HepG2 (cell line): ENCODE measurements around the gene STC2. TPM values are rescaled to one million over a fixed set of nuclear protein-coding genes. Genes with fewer than 3 reads are reported as not detected.
A peak's percentile ranks its signal among the peaks of the same experiment; 100 is the strongest.

Source experiments
- CAMTA2 ChIP-seq: sonication (generic); formaldehyde crosslinking; IDR thresholded peaks from 2 replicates; pipeline ENCODE4 v1.4.0; 2020; ENCODE audit warnings: mild to moderate bottlenecking, missing genetic modification reagents, borderline replicate concordance
- ETV6 ChIP-seq: sonication (generic); formaldehyde crosslinking; conservative IDR thresholded peaks from 2 replicates; pipeline ENCODE4 v1.4.0; 2020; ENCODE audit warnings: missing genetic modification reagents
- HIC2 ChIP-seq: sonication (generic); formaldehyde crosslinking; IDR thresholded peaks from 2 replicates; pipeline ENCODE4 v1.9.0; 2022; ENCODE audit warnings: low read depth, missing genetic modification reagents
- HNF1A ChIP-seq, 2 experiments: sonication (generic) in 1 of 2; formaldehyde crosslinking in 1 of 2; IDR thresholded peaks; 2 replicates each; pipeline versions ENCODE4 v1.4.0 to v1.6.1; 2016 to 2020; ENCODE audit warnings: borderline replicate concordance in 1 of 2, low read depth in 1 of 2, mild to moderate bottlenecking in 1 of 2, missing genetic modification reagents in 1 of 2
- MAFF ChIP-seq: IDR thresholded peaks from 2 replicates; pipeline ENCODE4 v1.6.1; 2011; ENCODE audit warnings: low read depth, low read length, improper control_type of control experiment
- MAZ ChIP-seq, 2 experiments: sonication (generic) in 1 of 2; formaldehyde crosslinking in 1 of 2; IDR thresholded peaks; 2 replicates each; pipeline versions ENCODE4 v1.5.0 to v1.6.1; 2012 to 2020; ENCODE audit warnings: low read depth in 2 of 2, mild to moderate bottlenecking in 2 of 2, borderline replicate concordance in 1 of 2, improper control_type of control experiment in 1 of 2, low read length in 1 of 2, missing genetic modification reagents in 1 of 2, moderate library complexity in 1 of 2
- MEIS1 ChIP-seq: sonication (generic); formaldehyde crosslinking; IDR thresholded peaks from 2 replicates; pipeline ENCODE4 v1.9.0; 2021; ENCODE audit warnings: mild to moderate bottlenecking, missing genetic modification reagents, moderate library complexity, borderline replicate concordance
- MLXIP ChIP-seq: sonication (generic); formaldehyde crosslinking; IDR thresholded peaks from 2 replicates; pipeline ENCODE4 v1.9.0; 2021; ENCODE audit warnings: missing genetic modification reagents, borderline replicate concordance
- NAIF1 ChIP-seq: sonication (generic); formaldehyde crosslinking; IDR thresholded peaks from 2 replicates; pipeline ENCODE4 v1.5.0; 2020; ENCODE audit warnings: mild to moderate bottlenecking, missing genetic modification reagents, borderline replicate concordance
- NONO ChIP-seq, 2 experiments: fragments of 450-650 bp in 1 of 2; sonication (generic) in 1 of 2; formaldehyde crosslinking in 1 of 2; IDR thresholded peaks in 1 of 2; conservative IDR thresholded peaks in 1 of 2; 2 replicates each; pipeline versions ENCODE4 v1.6.1 to v1.8.0; 2017 to 2022; ENCODE audit warnings: mild to moderate bottlenecking in 1 of 2, missing genetic modification reagents in 1 of 2, moderate library complexity in 1 of 2
- SOX6 ChIP-seq, 2 experiments: fragments of 450-650 bp in 1 of 2; sonication (generic) in 1 of 2; formaldehyde crosslinking in 1 of 2; IDR thresholded peaks; 2 replicates each; pipeline versions ENCODE4 v1.4.0 to v1.6.1; 2017 to 2020; ENCODE audit warnings: antibody characterized with exemption in 1 of 2, mild to moderate bottlenecking in 1 of 2, missing genetic modification reagents in 1 of 2
- TFDP1 ChIP-seq: IDR thresholded peaks from 2 replicates; pipeline ENCODE4 v1.6.1; 2016; ENCODE audit warnings: missing compliant biosample characterization, missing genetic modification reagents, borderline replicate concordance
- WIZ ChIP-seq: sonication (generic); formaldehyde crosslinking; IDR thresholded peaks from 2 replicates; pipeline ENCODE4 v1.5.1; 2020; ENCODE audit warnings: mild to moderate bottlenecking, missing genetic modification reagents
- ZMAT3 ChIP-seq: sonication (generic); formaldehyde crosslinking; conservative IDR thresholded peaks from 2 replicates; pipeline ENCODE4 v1.7.0; 2021; ENCODE audit warnings: missing genetic modification reagents
- ZNF382 ChIP-seq: sonication (generic); formaldehyde crosslinking; IDR thresholded peaks from 2 replicates; pipeline ENCODE4 v1.5.0; 2020; ENCODE audit warnings: missing genetic modification reagents, mild to moderate bottlenecking, borderline replicate concordance
- polyA plus RNA-seq, 8 experiments: library from polyadenylated mRNA; depleted of rRNA in 3 of 8; stranded (reverse) in 7 of 8; unstranded in 1 of 8; fragments of >200 nt; fragmentation: Illumina TruSeq in 4 of 8; extraction: Trizol in 4 of 8; gene quantifications; 2 replicates each; pipeline versions ENCODE4 v1.2.1 to v1.2.3, GENCODE V29; 2011 to 2016; ENCODE audit warnings: low read depth in 4 of 8, missing spikeins in 1 of 8, mixed read lengths in 1 of 8; ENCODE audit not compliant: insufficient read depth in 1 of 8
- total RNA-seq, 5 experiments: library from RNA; depleted of rRNA; stranded (reverse); fragments of >200 nt; fragmentation: Illumina TruSeq; extraction: Trizol; gene quantifications; 2 replicates each; pipeline ENCODE4 v1.2.3, GENCODE V29; 2016; ENCODE audit warnings: low read depth in 1 of 5

The STC2 gene
- total and polyA plus RNA-seq, 2 of the 13 experiments (the other 11 are each of a cell fraction or from before 2014, with no cell fraction given), result 27.1 to 69.2 TPM

- TF ChIP-seq HNF1A (IDR thresholded peaks at IDR 0.05; ENCODE audit: low read depth) (no peak), HNF1A (CRISPR knock-in tag; IDR thresholded peaks at IDR 0.05; ENCODE audit: borderline replicate concordance) (peak; percentile 81), NAIF1 (CRISPR knock-in tag) (peak; percentile 93; the same call in 1 of the 2 replicates), NONO (IDR thresholded peaks at IDR 0.05) (no peak), NONO (CRISPR knock-in tag; conservative IDR thresholded peaks at IDR 0.05) (peak; percentile 89), MLXIP (CRISPR knock-in tag) (peak; percentile 84), ZNF382 (CRISPR knock-in tag) (no peak), ZMAT3 (peak; percentile 100), MAFF (no peak), ETV6 (CRISPR knock-in tag) (peak; percentile 97), CAMTA2 (CRISPR knock-in tag) (no peak), MEIS1 (CRISPR knock-in tag) (no peak), TFDP1 (CRISPR knock-in tag) (peak; percentile 99), HIC2 (CRISPR knock-in tag) (peak; percentile 58), SOX6 (IDR thresholded peaks at IDR 0.05) (no peak), SOX6 (CRISPR knock-in tag; IDR thresholded peaks at IDR 0.05) (peak; percentile 65), WIZ (CRISPR knock-in tag) (peak; percentile 93), MAZ (IDR thresholded peaks at IDR 0.05; ENCODE audit: borderline replicate concordance, low read depth, low read length) (peak; percentile 64; the same call in 1 of the 2 replicates), MAZ (CRISPR knock-in tag; IDR thresholded peaks at IDR 0.05; ENCODE audit: low read depth) (peak; percentile 99)
Measured at GRCh38 chr5:173283318-173284288, 44.6 kb downstream of the STC2 start (continued).
